ENCODE measurements around the gene WSB1.
A peak's percentile ranks its signal among the peaks of the same experiment; 100 is the strongest.

Gene WSB1

DNA sequence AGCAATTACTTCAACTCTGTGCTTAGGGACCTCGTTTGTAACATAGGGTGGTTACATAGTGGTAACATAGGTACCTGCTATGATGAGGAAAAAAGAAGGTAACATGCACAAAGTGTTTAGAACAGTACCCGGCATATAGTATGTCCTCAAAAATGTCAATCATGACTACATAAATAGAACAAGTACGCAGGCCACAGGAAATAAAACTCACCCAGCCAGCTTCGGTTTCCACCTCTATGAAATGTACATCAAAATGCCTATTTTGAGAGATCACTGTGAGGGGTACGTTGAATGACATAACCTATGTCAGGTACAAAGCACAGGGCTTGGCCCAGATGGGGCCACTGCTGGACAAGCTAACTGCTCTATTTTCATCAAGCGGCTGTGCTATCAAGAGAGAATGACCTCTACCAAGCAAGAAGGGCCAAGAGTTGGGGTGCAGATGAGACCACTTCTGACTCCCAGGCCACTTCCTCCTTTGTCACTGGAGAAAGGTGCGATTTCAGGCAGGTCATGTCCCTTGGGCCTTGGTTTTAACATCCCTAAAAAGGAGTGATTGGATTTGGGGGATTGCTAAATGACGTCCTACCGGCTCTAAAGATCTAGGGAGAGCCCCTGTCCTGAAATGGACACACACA lies 45.4 kb downstream of the WSB1 start:
- DNase-seq (ENCODE audit: low spot score), result peak; percentile 38

DNA sequence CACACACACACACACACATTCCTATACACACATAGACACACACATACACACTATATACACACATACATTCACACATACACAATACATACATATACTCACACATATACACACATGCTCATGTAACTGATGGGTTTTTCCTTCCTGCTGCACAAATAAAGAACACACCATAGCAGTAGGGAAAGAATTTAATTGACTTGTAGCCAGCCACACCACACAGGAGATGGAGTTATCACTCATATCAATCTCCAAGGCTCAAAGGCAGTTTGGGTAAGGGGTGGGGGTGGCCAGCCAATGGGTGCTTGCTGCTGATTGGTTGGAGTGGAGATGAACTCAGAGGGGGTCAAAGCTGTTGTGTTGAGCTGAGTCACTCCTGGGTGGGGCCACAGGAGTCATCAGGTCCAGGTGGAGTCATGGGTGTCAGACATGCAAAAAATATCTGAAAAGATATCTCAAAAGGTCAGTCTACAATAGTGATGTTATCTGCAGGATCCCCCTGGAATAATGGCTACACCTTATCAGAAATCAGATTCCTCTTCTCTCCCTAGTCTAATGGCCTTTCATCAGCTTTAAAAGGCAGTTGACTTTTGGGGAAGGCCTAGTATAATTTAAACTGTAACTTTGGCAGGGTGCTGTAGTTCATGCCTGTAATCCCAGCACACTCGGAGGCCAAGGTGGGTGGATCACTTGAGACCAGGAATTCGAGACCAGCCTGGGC lies 46.1 kb downstream of the WSB1 start:
- DNase-seq (ENCODE audit: low spot score), result peak; percentile 42

DNA sequence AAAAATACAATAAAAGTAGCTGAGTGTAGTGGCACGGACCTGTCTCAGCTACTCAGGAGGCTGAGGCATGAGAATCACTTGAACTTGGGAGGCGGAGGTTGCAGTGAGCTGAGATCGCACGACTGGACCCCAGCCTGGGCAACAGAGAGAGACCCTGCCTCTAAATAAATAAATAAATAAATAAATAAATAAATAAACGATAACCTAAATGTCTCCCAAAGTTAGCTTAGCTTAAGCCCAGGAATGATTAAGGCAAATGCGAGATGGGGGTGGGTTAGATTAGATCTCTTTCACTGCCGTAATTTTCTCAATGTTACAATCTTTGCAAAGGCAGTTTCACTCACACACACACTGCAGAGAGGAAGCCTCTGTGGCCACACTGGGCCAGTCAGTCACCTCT lies 46.7 kb downstream of the WSB1 start:
- DNase-seq (ENCODE audit: low spot score), result no peak

DNA sequence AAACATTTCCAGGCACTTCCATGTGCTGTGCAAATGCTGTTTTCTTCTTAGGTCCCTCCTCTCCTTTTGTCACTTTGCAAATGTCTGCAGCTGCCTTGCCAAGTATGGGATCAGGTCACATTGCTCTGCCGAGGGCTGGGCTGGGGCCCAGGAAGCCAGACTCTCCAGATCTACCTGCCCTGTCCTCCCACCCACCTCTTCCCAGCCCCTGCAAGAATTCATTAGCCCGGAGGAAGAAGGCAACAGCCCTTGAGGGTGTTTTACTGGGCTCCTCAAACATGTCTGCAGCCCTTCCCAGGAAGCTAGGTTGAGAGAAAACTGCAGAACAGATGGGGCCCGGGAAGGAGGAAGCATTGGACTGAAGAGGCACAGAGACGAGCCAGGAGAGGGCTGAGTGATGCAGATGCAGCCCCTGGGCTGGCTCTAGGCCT lies 47.1 kb downstream of the WSB1 start:
- no peak for DNase-seq (ENCODE audit: low spot score)

DNA sequence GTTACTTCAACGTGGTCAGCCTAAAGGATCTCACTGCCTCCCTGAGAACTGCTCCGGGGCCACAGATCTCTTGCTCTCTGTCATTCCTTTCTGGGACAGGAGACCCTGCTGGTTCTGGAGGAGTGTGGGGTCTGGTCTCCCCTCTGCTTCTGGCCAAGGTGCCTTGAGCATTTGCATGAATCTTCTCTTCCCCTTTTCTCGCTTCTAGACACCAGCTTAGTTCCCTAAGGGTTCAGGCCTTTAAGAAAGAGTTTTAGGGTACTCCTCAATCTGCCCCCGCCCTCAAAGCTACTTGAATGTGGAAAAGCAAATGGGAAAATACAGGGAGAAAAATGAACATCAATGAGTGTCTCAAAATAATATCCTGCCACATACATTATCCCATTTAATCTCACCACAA lies 48.1 kb downstream of the WSB1 start:
- DNase-seq (ENCODE audit: low spot score), result no peak

DNA sequence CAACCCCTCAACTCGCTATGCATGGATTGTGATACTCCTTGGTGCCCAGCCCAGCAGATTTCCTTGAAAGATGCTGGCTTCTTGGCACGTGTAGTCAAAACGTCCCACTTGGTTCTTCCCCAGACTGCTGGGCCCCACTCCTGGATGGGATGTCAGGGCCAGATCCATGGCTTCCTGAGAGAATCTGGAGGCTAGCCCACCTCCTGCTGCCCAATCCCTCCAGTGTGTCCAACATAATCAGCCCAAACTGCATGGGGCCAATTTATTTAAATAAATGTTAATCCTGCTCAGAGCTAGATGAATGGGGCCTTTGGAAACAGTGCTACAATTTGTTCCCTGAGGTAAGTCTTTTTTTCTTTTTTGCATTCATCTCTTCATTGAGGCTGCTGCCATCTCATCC lies 49.4 kb downstream of the WSB1 start:
- DNase-seq (ENCODE audit: low spot score), result no peak

DNA sequence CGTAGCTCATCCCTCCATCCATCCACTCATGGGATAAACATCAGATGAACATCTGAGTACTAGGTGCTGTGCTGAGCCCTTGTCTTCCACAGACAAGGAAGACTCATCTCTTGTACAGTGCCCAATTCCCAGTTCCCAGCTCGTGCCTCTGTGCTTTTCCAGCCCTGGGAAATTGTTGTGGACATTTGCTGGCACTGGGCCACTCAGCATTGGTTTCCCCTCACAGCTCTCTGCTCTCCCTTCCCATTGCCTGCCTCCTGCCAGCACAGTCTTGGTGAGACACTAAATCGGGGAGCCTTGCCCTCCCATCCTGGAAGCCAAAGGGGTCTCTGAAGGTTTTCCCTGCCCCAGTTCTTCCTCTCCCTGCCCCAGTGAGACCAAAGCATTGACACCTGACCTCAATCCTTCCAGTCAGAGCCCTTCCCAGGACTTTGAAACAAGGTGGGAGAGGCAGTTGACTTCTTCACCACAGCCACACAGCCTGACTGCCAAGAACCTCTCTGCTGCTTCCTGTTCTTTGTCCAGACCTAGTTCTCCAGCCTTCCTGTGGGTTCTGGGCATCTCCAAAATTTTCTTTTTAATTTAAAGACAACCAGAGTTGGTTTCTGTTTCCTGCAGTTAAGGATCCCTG lies 50.2 kb downstream of the WSB1 start:
- no peak for DNase-seq (ENCODE audit: low spot score)

DNA sequence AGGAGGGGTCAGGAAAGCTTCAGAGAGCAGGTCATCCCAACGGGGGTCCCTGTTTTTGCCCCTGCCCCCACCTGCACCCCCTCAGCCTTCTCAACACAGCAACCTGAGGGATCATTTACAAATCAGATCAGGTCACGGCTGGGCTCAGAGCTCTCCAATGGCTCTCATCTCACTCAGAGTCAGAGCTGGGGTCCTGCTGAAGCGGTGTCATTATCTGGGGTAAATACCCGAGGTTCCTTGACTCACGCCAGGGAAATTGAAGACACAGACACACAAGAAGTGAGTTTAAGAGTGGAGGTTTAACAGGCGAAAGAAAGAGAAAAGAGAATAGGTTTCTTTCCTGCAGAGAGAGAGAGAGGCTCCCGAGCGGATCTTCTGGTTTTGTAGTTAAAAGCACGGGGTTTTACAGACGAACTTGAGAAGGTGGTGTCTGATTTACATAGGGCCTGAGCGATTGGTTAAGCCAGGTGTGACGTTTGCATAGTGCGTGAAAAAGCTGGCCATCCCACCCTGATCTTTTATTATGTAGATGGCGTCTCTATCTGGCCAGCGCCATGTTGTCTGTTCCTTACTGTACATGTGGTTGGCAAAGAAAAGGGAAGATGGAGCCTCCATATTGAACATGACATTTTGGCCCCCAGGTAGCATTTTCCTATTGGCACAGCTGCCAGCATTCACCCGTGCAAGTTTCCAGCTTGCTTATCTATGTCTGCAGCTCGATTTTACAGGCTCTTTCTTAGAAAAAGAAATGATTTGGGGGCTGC lies 51.4 kb downstream of the WSB1 start:
- DNase-seq (ENCODE audit: low spot score), result no peak

DNA sequence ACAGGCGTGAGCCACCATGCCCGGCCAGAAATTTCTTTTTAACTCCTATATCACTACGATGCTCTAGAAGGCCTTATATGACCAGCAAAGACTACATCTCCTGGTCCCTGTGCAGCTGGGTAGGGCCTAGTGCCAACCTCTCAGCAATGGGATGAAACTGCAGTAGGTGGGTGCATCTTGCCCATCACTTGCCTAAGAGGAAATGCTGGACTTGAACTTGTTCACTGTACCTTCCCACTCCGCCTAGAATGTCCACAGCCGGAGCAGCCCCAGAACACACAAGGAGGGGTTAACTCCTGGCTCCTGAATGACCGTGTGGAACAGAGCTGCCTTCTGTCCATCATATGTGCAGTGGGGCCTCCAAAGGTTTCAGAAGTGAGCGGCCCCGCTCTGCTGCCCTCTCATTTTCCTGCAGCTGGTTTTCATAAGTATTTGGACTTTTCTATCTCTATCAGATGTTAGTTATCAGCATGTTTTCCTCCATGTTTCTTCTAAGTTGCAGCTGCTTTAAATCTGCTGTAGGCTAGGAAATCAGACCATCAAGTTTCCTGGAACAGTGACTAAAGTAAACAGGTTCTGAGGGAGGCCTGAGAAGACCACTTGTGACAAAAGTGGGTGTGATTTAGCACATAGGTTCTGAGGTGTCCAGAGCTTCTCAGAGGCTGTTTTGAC lies 52.5 kb downstream of the WSB1 start:
- DNase-seq (ENCODE audit: low spot score), result peak; percentile 46

DNA sequence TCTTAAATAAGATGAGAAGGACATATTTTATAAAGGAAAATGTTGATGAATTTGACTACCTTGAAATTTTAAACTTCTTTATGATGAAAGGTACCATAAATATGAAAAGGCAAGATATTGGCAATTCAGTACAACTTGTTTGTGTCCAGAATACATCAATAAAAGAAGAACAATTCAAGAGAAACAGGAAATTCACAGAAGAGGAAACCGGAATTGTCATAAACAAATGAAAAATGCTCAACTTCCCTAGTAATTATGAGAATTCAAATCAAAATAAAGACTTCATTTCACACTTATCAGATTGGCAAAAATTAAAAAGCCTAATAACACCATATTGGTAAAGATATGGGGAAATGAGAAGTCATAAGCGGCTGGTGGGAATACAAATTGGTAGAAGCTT lies 54.3 kb downstream of the WSB1 start:
- no peak for DNase-seq (ENCODE audit: low spot score)

DNA sequence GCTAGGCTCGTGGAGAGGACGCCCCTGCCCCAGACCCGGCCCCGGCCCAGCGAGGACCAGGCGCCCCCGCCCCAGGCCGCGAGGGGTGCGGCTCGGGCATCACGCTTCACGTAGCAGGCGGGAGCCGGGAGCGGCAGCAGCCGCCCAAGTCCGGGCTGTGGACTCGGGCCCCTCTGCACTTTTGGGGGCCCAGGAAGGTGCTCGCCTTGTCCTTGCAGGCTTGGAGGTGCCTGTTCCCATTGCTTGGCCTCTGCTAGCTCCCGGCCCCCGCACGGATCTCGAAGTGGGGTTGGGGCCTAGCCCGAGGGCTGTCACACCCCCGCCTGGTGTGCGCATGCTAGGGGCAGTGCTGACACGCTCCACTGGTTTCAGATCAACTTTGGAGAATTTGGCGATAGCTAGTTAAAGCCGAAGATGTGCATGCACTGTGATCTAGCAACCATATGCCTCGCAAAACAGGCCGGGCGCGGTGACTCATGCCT lies 55.7 kb downstream of the WSB1 start:
- no peak for DNase-seq (ENCODE audit: low spot score)

DNA sequence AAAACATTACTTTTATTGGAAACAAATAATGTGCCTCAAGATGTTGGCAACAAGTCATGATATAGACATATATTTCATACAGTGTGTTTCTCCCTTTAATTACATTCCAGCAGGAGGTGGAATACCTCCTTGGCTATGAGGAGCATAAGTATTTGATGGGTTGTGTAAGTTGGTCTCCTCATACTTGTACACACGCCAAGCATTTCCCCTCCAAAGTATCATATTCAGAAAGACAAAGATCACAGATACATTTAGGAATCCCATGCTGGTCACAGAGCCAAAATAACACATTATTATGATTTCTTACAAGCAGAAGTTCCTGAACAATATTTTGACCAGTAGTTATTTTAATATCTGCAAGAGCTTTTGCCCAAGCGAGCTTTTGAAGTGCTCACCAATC lies 57.8 kb downstream of the WSB1 start:
- DNase-seq (ENCODE audit: low spot score), result no peak

DNA sequence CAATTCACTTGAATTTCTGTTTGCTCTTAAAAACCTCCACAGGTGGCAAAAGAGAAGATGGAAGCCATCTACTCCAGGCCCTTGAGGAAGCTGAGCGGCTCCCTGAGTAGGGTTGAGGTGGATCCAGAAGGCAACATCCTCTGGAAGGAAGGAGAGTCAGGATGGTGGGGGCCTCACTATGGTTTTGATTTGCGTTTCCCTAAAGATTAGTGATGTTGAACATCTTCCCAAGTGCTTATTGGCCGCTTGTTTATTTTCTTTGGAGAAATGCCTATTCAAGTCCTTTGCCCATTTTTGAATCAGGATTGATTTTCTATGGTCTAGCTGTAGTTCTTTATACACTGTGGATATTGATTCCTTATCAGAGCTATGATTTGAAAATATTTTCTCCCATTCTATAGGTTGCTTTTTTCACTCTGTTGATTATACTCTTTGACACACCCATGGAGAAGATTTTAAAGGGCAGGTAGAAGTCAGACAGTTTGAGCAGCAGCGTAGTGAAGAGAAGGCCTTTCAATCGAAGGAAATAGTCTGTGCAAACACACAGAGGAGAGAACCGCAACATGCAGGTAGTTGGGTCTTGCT lies 58.6 kb downstream of the WSB1 start:
- DNase-seq (ENCODE audit: low spot score), result no peak

DNA sequence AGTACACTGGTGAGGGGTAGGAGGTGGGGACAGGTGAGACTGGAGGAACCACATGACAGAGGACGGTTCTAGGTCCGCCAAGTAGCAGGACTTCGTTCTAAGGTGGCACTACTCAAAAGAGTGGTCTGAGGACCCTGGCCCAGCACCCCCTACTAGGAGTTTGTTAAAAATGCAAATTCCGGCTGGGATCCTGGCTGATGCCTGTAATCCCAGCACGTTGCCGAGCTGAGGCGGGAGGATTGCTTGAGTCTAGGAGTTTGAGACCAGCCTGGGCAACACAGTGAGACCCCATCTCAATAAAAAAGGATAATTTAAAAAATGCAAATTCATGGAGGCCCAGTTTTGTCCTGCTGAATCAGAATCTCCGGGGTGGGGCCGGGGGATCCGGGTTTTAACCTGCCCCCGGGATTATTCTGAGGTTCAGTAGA lies 59.1 kb downstream of the WSB1 start:
- DNase-seq (ENCODE audit: low spot score), result no peak

DNA sequence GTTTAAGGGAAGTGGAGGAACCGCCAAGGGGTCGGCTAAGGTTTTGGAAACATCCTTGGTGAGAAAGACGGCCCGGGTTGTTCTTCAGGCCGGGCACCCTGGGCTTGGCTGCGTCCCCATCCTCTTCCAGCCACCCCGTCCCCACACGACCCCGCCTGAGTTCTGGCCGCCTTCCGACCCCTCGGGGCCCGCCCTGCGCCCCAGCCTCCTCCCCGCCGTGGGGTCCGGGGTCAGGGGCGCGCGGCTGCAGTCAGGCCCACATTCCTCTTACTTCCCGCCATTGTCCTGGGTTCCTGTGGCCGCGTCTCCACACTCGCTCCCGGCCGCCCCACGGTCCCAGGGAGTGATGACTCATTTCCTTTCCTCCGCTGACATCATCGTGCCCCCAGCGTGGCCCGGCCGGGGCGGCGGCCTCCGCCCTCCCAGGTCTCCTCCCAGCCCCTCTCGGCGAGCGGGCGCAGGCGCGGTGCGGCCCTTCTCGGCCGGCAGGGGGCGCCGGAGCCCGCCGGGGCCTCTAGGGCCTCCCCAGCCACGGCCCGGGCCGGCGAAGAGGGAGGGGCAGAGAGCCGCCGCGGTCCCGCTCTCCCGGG lies 59.6 kb downstream of the WSB1 start:
- DNase-seq (ENCODE audit: low spot score), result peak; percentile 92

DNA sequence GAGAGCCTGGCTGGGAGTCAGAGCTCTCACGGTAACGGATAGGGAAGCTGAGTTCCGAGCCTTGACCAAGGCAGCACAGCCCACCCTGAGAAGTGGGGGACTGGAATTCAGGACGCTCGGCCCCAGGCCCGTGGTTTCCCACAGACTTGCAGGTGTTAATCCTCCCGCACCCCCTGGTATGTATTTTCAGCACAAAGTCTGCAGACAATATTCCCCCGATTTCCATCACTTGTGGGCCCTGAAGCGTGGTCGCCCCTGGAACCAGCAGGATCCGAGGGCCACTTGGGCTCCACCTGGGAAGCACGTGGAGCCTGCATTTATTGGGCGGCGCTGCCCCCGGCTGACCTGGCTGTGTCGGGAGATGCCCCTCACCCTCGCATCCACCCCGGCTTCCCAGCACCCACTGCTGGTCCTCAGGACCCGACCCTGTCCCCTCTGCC lies 60.2 kb downstream of the WSB1 start:
- DNase-seq (ENCODE audit: low spot score), result no peak

DNA sequence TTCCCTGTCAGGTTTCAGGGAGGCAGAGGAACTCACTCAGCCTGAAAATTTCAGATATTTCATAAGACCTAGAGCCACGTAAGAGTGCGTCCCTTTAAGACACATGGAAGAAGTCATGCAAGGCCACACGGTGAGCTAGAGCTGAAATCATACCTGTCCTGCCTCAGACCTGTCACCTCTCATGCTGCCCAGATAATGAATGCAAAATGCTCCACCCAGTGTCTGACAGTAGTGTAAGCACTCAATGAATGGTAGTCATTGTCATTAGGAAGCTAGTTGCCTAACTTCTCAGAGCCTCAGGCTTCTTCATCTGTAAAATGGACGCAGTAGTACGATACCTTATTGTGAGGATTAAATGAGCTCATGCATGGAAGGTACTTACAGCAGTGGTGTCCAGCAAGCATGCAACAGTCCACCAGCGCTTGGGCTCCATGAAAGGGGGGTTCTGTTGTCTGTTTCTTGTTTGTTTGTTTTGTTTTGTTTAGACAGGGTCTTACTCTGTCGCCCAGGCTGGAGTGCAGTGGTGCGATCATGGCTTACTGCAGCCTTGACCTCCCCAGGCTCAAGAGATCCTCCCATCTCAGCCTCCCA lies 60.7 kb downstream of the WSB1 start:
- DNase-seq (ENCODE audit: low spot score), result peak; percentile 54

DNA sequence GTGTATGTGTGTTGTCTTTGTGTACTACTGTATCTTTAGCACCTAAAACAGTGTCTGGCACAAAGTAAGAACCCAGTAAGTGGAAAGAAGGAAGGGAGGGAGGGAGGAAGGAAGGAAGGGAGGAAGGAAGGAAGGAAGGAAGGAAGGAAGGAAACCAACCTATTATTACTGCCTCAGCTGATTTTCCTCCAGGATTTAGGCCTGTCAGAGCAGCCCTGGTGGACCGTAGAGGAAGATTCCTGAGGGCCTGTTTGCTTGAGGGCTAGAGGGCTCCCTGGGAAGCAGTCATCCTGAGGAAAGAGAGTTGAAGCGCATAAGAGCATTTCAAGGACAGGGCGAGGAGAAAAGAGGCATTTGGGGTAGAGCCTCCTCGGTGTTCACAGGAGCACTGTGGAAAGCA lies 61.5 kb downstream of the WSB1 start:
- DNase-seq (ENCODE audit: low spot score), result no peak

DNA sequence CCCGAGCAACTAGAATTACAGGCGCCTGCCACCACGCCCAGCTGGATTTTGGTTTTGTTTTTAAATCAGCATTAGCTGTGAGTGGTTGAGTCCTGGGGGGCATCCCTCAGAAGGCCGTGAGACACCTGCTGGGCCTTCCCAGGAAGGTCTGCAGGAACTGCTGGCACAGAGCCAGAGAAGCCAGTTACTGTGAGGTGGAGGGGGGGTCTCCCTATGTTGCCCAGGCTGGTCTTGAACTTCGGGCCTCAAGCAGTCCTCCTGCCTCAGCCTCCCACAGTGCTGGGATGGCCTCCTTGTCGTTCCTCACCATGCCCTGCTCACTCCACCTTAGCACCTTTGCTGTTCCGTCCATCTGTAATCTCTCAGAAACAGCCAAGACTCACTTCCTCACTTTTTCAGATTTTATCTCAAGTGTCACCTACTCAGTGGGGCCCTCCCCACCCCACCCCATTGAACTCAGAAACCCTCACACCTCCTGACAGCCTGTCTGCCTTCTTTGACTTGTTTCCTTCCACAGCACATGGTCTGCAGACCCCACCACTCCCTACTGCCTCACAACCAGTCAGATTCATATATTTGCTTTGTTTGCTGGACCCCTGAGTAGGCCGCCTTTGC lies 62.3 kb downstream of the WSB1 start:
- DNase-seq (ENCODE audit: low spot score), result no peak

DNA sequence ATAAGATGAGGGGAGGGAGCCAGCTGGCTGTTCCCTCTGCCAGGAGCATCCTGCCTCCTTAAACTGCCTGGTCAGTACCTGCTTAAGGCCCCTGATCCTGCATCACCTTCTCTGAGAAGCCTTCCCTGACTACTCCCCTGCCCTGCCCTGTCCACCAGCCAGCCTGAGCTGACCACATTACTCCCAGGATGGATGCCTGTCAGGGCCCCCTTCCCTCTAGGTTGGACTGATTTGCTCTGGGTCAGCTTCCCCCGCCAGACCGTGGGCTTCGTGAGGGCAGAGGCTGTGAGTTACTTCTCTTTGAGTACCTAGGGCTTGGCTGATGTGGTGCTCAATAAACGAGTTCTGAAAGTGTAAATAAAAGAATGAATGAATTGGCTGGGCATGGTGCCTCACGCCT lies 63.3 kb downstream of the WSB1 start:
- no peak for DNase-seq (ENCODE audit: low spot score)
